ENCODE measurements around the gene BBS10.

DNA sequence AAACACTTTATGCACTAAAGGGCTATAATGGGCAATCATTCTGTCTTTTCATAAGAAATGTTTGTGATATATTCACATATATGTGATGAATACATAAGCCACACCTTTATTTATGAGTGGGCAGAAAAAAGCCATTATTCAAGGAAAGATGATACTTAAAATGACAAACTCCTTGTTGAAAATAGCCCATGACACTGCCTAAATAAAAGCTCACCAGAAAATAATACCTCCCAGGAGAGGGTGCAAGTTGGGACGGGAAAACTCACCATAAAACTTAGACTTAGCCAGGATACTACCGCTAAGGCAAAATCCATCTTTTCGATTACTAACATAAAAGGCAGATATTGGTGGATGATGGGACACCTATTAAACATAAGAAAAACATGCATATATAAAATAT, 35.8 kb upstream of the BBS10 start:
- TF ChIP-seq GATA3 (IDR thresholded peaks at IDR 0.05; ENCODE audit: low read depth, low read length) (no peak), GATA2 (IDR thresholded peaks at IDR 0.05; ENCODE audit: low read depth, low read length) (no peak)

All from SH-SY5Y (cell line).